Heart right ventricle (tissue), 16 donors: ENCODE results near the gene ACTN1. TPM values are rescaled to one million over a fixed set of nuclear protein-coding genes. Genes with fewer than 3 reads are reported as not detected.

Source experiments
- ATAC-seq, 8 donors: fragments of 200-7000 bp; cut with Tn5 transposase; one replicate each; pipeline ENCODE4 v1.9.1; 2020; ENCODE audit warnings: mild to moderate bottlenecking in 8 of 8, moderate library complexity in 8 of 8, moderate number of reproducible peaks in 1 of 8
- DNase-seq, 2 donors: peaks; one replicate each; pipeline ENCODE4 v3.0.0-alpha.2; 2020
- H3K27ac ChIP-seq, 10 donors: fragments of 200-600 bp; sonication (generic) in 2 of 10; one replicate each; pipeline versions ENCODE4 v1.5.0 to v1.8.0; 2020 to 2022; ENCODE audit warnings: mild to moderate bottlenecking in 3 of 10
- H3K27me3 ChIP-seq, 7 donors: fragments of 200-600 bp; one replicate each; pipeline ENCODE4 v1.8.0; 2021 to 2022; ENCODE audit warnings: mild to moderate bottlenecking in 2 of 7
- H3K36me3 ChIP-seq, 9 donors: fragments of 200-600 bp; sonication (generic) in 1 of 9; one replicate each; pipeline versions ENCODE4 v1.5.0 to v1.8.0; 2020 to 2022; ENCODE audit warnings: mild to moderate bottlenecking in 2 of 9
- H3K4me1 ChIP-seq, 9 donors: fragments of 200-600 bp; sonication (generic) in 1 of 9; one replicate each; pipeline versions ENCODE4 v1.5.0 to v1.8.0; 2020 to 2022; ENCODE audit warnings: mild to moderate bottlenecking in 4 of 9
- H3K4me3 ChIP-seq, 10 donors: fragments of 200-600 bp; sonication (generic) in 2 of 10; one replicate each; pipeline versions ENCODE4 v1.5.0 to v1.8.0; 2020 to 2022; ENCODE audit warnings: mild to moderate bottlenecking in 7 of 10, moderate library complexity in 2 of 10
- H3K9me3 ChIP-seq, 11 donors: fragments of 200-600 bp in 10 of 11; sonication (generic) in 2 of 11; one replicate each; pipeline versions ENCODE4 v1.5.0 to v1.8.0; 2013 to 2022; ENCODE audit warnings: mild to moderate bottlenecking in 2 of 11, control low read depth in 1 of 11, moderate library complexity in 1 of 11
- CTCF ChIP-seq, 9 donors: fragments of 200-600 bp; sonication (generic) in 2 of 9; IDR thresholded peaks; one replicate each; pipeline versions ENCODE4 v1.5.0 to v1.8.0; 2021 to 2022; ENCODE audit warnings: antibody characterized with exemption in 9 of 9, mild to moderate bottlenecking in 5 of 9, moderate library complexity in 1 of 9
- WGBS, 2 donors: extraction: QIAGEN DNeasy Blood & Tissue Kit; methylation state at CpG; one replicate each; pipeline ENCODE4 v1.1.7; 2013; ENCODE audit warnings: inconsistent platforms in 1 of 2; 5-methylcytosine and 5-hydroxymethylcytosine counted together
- intact Hi-C, 10 donors: fragments of 100-400 bp; cut with DNase I; formaldehyde crosslinking; loops; one replicate each; pipeline versions ENCODE4 v1.11.1 to v1.14.2; 2022
- polyA plus RNA-seq, 2 donors: library from polyadenylated mRNA; stranded (reverse); fragments of 200-250 nt; gene quantifications; one replicate each; pipeline ENCODE4 v1.2.3, GENCODE V29; 2013
- total RNA-seq, 10 donors: library from RNA; stranded (reverse); fragmentation: NEBNext Ultra II Directional in 3 of 10; extraction: Animal tissue kit (Norgen Biotek cat#: 25700) in 3 of 10; gene quantifications; one replicate each; pipeline versions ENCODE4 v1.2.1 to v1.2.4, GENCODE V29; 2021 to 2023
- donor health status: Arrhythmogenic right ventricular cardiomyopathy.
- donor health status: ischemic (EF 13 %, LVEDD 7.1; RV severe dilation, severe dysfunction).
- donor health status: healthy with polysubstance abuse.
- donor health status: DM: no; HTN: yes; CAD: no.
- donor health status: DM: no; HTN: no; CAD: no.
- donor health status: ischemic (EF 25% LVEDD 6.9; RV normal size, moderate dysfunction).
- donor health status: ischemic (EF 25% LVEDD 5.7; RV mildly dilated, moderate dysfunction).
- donor health status: healthy.
- donor health status: DM: yes; HTN: yes; CAD: no.
- donor health status: Ischemic cardiomyopathy.
- donor health status: ischemic (EF 35%, LVEDD 5.7; RV mildly dilated, moderate dysfunction).
- donor health status: nonischemic (EF 11% LVEDD 7.7; RV severe dilation, severe dysfunction).
- donor health status: DM: yes; HTN: yes; CAD: no.
- donor health status: PGD.
- donor health status: ischemic (EF 29% LVEDD 5.4; RV normal size, mild dysfunction).
- donor health status: nonischemic (EF 23%, LVEDD 6.1; RV moderate dilation, normal function).

ACTN1 gene
- total and polyA plus RNA-seq, 12 donors = 67.2 to 235 (median 104) TPM

DNA sequence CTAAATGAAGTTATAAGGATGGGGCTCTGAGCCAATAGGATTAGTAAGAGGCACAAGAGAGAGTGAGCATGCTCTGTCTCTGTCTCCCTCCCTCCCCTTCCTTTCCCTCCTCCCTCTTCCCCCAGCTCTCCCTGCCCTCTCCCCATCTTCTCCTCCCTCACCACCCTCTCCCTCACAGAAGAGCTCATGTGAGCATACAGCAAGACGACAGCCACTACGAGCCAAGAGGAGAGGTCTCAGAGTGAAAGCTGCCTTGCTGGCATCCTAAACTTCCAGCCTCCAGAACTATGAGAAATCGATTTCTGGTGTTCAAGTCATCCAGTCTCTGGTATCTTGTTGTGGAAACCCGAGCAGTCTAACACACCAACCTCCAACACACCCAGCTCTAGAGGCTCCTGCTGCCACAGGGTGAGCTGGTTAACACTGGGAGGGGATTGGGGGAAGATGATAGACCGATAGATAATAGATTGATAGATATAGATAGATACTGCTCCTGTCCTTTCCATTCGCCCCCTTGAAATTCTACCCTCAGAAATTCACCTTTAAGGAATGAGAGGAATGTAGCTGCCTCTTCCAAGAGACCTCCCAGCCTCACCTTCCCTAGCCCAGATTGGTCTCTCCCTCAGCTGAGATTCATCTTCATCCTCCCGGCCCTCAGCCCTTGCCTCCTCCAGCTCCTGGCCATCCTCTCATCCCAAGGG lies 25.8 kb upstream of the ACTN1 start:
- no peak for TF ChIP-seq CTCF (IDR thresholded peaks at IDR 0.05)
- peaks cover 0 to 25% (median 0%) of the 10 kb centered on the region in 9 donors for H3K4me1 ChIP-seq
- no peaks in the 10 kb centered on the region for H3K9me3 ChIP-seq
- peak overlapping the region in 1 of 10 donors; percentile 54 for H3K27ac ChIP-seq
- intact Hi-C loops = loop anchor here in 6 of 10 donors (1.0 to 10.0 kb wide), 4 partner anchors 90 to 143 kb away; no protein-coding TSS in a partner anchor
- no peak overlapping the region for H3K4me3 ChIP-seq
- 74 to 75% methylated on average over 7 of the region's 7 CpGs for WGBS, 2 donors
- H3K36me3 ChIP-seq = no peaks in the 10 kb centered on the region
- H3K27me3 ChIP-seq = no peaks in the 10 kb centered on the region
- DNase-seq (no peak), ATAC-seq (no peak)

- DNase-seq (no peak), ATAC-seq (no peak)
- TF ChIP-seq CTCF (IDR thresholded peaks at IDR 0.05) = no peak
These were observed 24.5 kb upstream of the ACTN1 start for GRCh38 chr14:69003626-69004025.

DNA sequence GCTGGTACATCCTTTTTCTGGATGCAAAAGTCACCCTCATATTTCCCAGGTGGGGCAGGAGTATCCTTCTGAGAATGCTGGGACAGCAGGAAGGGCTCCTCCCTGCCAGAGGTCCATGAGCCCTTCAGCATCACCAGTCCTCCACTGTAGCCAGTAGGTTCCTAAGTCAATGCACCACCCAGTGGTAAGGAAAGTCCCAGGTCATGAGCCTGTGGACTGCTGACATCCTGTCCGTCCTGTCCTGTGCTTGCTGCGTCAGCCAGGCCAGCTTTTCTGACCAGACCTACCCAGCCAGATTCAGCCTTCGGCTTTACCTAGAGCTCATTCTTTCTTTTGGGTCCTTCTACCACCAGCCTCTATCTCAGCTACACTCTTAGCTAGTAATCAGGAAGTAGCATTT lies 23.0 kb upstream of the ACTN1 start:
- no peak overlapping the region for H3K27ac ChIP-seq
- intact Hi-C loops = loop anchor here in 7 of 10 donors (1.0 to 10.0 kb wide), 5 partner anchors 90 to 140 kb away; no protein-coding TSS in a partner anchor
- no peaks in the 10 kb centered on the region for H3K27me3 ChIP-seq
- peak; percentile 83 to 93 (median 89) for ATAC-seq
- WGBS, 2 donors = 44 to 51% methylated on average over 3 of the region's 3 CpGs
- peaks cover 0 to 16% (median 0%) of the 10 kb centered on the region in 9 donors for H3K4me1 ChIP-seq
- H3K9me3 ChIP-seq = no peaks in the 10 kb centered on the region
- H3K36me3 ChIP-seq = no peaks in the 10 kb centered on the region
- H3K4me3 ChIP-seq = no peak overlapping the region
- DNase-seq = peak; percentile 20 to 67
- TF ChIP-seq CTCF (IDR thresholded peaks at IDR 0.05) = peak in 8 of 9 donors; percentile 30 to 69 (median 58)

More at GRCh38 chr14:69003626-69004025, 24.5 kb upstream of the ACTN1 start:
- Histone ChIP-seq H3K27ac (no peak overlapping the region), H3K4me3 (no peak overlapping the region), H3K9me3 (no peaks in the 10 kb centered on the region), H3K27me3 (no peaks in the 10 kb centered on the region), H3K36me3 (no peaks in the 10 kb centered on the region), H3K4me1 (peaks cover 0 to 21% (median 0%) of the 10 kb centered on the region in 9 donors)
- WGBS, 2 donors = 90 to 95% methylated on average over 10 of the region's 10 CpGs
- intact Hi-C loops = loop anchor here in 7 of 10 donors (1.0 to 10.0 kb wide), 5 partner anchors 91 to 141 kb away; no protein-coding TSS in a partner anchor

DNA sequence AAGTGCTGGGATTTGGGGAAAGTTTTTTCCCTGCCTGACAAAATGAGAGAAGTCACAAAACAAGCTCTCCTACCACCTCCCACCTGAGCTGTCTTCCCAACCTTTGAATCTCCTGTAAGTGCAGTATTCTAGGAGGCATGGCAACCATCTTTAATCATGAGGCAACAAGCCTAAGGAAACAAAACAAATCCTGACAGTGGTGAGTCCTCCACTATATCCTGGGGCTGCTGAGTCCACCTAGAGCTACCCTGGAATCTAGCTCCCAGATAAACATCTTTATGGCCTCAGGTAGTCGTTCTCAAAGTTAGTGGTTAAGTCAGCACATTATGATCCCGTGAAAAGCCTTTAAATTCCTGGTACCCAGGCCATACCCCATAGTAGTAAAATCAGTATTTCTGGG lies 22.3 kb upstream of the ACTN1 start:
- intact Hi-C loops = loop anchor here in 5 of 10 donors (2.0 to 10.0 kb wide), 4 partner anchors 89 to 139 kb away; no protein-coding TSS in a partner anchor
- DNase-seq (no peak), ATAC-seq (no peak)
- TF ChIP-seq CTCF (IDR thresholded peaks at IDR 0.05) = no peak
- Histone ChIP-seq H3K27me3 (no peaks in the 10 kb centered on the region), H3K36me3 (no peaks in the 10 kb centered on the region), H3K4me3 (no peak overlapping the region), H3K27ac (no peak overlapping the region), H3K9me3 (no peaks in the 10 kb centered on the region), H3K4me1 (peaks cover 0 to 16% (median 0%) of the 10 kb centered on the region in 9 donors)
- WGBS, 2 donors = 97 to 98% methylated on average over 2 of the region's 2 CpGs
